Measurements from ENCODE around the gene PPFIA1.

PPFIA1 gene

DNA sequence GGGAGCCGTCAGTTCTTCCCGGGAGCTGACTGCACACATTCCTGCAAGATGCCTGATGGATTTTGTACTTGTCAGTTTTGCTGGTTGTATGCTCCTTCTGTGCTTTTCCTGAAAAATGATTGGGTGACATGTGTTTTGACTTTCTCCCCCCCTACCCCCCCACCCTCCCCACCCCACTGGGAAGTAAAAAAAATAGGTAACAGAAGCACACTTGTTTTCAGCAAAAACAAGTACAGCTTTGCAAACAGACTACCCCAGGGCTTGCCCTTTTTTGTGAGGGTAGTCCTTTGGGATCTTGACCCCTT, 1.1 kb downstream of the PPFIA1 start:
- no peak for TF ChIP-seq EP300 (IDR thresholded peaks at IDR 0.05; ENCODE audit: borderline replicate concordance)
- no peak for TF ChIP-seq TEAD4 (IDR thresholded peaks at IDR 0.05)
- TF ChIP-seq USF1 (IDR thresholded peaks at IDR 0.05): no peak

- no peak for TF ChIP-seq FOXM1 (IDR thresholded peaks at IDR 0.05; ENCODE audit: borderline replicate concordance, low read depth)
- no peak for TF ChIP-seq TEAD4 (IDR thresholded peaks at IDR 0.05)
- TF ChIP-seq NFIC (IDR thresholded peaks at IDR 0.05): no peak
- TF ChIP-seq TAF1 (IDR thresholded peaks at IDR 0.05; ENCODE audit: low read depth): no peak
- TF ChIP-seq ZBTB7A (IDR thresholded peaks at IDR 0.05; ENCODE audit: low read depth): no peak
- TF ChIP-seq, protein P1, sequence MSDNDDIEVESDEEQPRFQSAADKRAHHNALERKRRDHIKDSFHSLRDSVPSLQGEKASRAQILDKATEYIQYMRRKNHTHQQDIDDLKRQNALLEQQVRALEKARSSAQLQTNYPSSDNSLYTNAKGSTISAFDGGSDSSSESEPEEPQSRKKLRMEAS (IDR thresholded peaks at IDR 0.05): no peak
- TF ChIP-seq YY1 (IDR thresholded peaks at IDR 0.05; ENCODE audit: low read depth): no peak
- no peak for TF ChIP-seq TCF12 (IDR thresholded peaks at IDR 0.05; ENCODE audit: low read depth)
- no peak for TF ChIP-seq EP300 (IDR thresholded peaks at IDR 0.05; ENCODE audit: borderline replicate concordance)
- TF ChIP-seq REST (IDR thresholded peaks at IDR 0.05; ENCODE audit: low read depth): no peak
- TF ChIP-seq EGR1 (IDR thresholded peaks at IDR 0.05): no peak
- TF ChIP-seq CREB1 (IDR thresholded peaks at IDR 0.05; ENCODE audit: low read depth): no peak
- TF ChIP-seq USF1 (IDR thresholded peaks at IDR 0.05): no peak
- TF ChIP-seq CEBPB (IDR thresholded peaks at IDR 0.05): no peak
- TF ChIP-seq RAD21 (IDR thresholded peaks at IDR 0.05; ENCODE audit: low read depth): no peak
Measured at GRCh38 chr11:70272009-70272408, 1.5 kb downstream of the PPFIA1 start.

GRCh38 chr11:70278994-70279393, 8.5 kb downstream of the PPFIA1 start:
- TF ChIP-seq RAD21 (IDR thresholded peaks at IDR 0.05; ENCODE audit: low read depth): no peak
- TF ChIP-seq, protein P1 (IDR thresholded peaks at IDR 0.05): no peak
- no peak for TF ChIP-seq FOXM1 (IDR thresholded peaks at IDR 0.05; ENCODE audit: borderline replicate concordance, low read depth)
- no peak for TF ChIP-seq TAF1 (IDR thresholded peaks at IDR 0.05; ENCODE audit: low read depth)
- no peak for TF ChIP-seq YY1 (IDR thresholded peaks at IDR 0.05; ENCODE audit: low read depth)
- no peak for TF ChIP-seq TEAD4 (IDR thresholded peaks at IDR 0.05)
- TF ChIP-seq EGR1 (IDR thresholded peaks at IDR 0.05): no peak
- no peak for TF ChIP-seq CEBPB (IDR thresholded peaks at IDR 0.05)
- TF ChIP-seq CREB1 (IDR thresholded peaks at IDR 0.05; ENCODE audit: low read depth): no peak
- no peak for TF ChIP-seq REST (IDR thresholded peaks at IDR 0.05; ENCODE audit: low read depth)
- no peak for TF ChIP-seq USF1 (IDR thresholded peaks at IDR 0.05)

DNA sequence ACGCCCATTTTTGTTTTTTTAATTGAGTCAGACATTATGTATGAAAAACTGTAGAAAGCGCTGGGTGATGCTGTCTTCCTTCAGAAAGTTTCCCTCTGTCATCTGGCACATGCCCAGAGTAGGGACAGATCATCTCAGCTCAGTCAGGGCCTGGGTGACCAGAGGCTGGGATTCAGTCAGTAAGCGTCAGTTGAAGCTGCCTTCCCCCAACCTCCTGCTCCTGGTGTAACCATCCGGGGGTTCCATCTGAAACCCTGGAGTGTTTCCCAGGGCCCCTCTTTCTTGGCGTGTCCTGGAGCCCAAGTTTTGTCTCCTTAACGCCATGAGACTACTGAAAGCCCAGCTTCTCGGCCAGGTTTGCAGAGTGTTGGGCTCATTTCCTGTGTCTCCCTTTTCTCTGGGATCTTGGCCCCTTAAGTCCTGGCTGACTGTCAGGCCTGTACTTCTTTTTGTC, 10.7 kb downstream of the PPFIA1 start:
- no peak for TF ChIP-seq YY1 (IDR thresholded peaks at IDR 0.05; ENCODE audit: low read depth)
- no peak for TF ChIP-seq USF1 (IDR thresholded peaks at IDR 0.05)
- TF ChIP-seq TEAD4 (IDR thresholded peaks at IDR 0.05): no peak
- TF ChIP-seq CREB1 (IDR thresholded peaks at IDR 0.05; ENCODE audit: low read depth): no peak
- no peak for TF ChIP-seq RAD21 (IDR thresholded peaks at IDR 0.05; ENCODE audit: low read depth)
- TF ChIP-seq TAF1 (IDR thresholded peaks at IDR 0.05; ENCODE audit: low read depth): no peak
- no peak for TF ChIP-seq EP300 (IDR thresholded peaks at IDR 0.05; ENCODE audit: borderline replicate concordance)
- TF ChIP-seq, protein P1 (IDR thresholded peaks at IDR 0.05): no peak
- no peak for TF ChIP-seq REST (IDR thresholded peaks at IDR 0.05; ENCODE audit: low read depth)
- TF ChIP-seq ZBTB7A (IDR thresholded peaks at IDR 0.05; ENCODE audit: low read depth): no peak
- TF ChIP-seq EGR1 (IDR thresholded peaks at IDR 0.05): no peak
- no peak for TF ChIP-seq TCF12 (IDR thresholded peaks at IDR 0.05; ENCODE audit: low read depth)
- TF ChIP-seq CEBPB (IDR thresholded peaks at IDR 0.05): no peak
- no peak for TF ChIP-seq FOXM1 (IDR thresholded peaks at IDR 0.05; ENCODE audit: borderline replicate concordance, low read depth)
